Forelimb muscle (tissue), 1 donor: ENCODE measurements around the gene LTBP1. TPM values are rescaled to one million over a fixed set of nuclear protein-coding genes. Genes with fewer than 3 reads are reported as not detected.
"Not testable (repeated sequence)": the region's sequence is repeated elsewhere in the genome, so short reads cannot be mapped to it uniquely, and the experiment has no call there.

Experiments used
- DNase-seq: peaks from one replicate; pipeline ENCODE4 v3.0.0-alpha.2; 2013; ENCODE audit warnings: low read depth
- polyA plus RNA-seq: library from polyadenylated mRNA; unstranded; fragments of 120-200 nt; gene quantifications from one replicate; pipeline ENCODE4 v1.2.1, GENCODE V29; 2013; ENCODE audit not compliant: insufficient read length

LTBP1 gene
- polyA plus RNA-seq, 1 donor: 51.1 TPM

DNA sequence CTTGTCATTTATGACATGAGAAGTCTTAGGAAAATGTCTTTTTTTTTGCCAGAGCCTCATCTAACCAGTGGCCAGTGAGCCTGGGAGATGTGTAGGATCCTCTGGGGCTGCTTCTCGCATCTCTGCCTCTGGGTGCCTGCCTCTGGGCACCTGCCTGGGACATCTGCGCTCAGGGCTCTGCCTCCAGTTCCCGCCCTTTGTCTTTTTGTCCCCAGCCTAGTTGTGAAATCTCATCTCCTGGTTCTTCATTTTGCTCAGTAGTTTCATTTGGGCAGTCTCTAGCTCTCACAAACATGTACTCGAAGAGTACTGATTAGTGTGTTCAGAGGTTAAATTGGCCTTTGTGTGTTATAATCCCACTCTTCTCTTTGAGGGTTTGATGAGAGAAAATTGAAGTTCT, 92.0 kb downstream of the LTBP1 start:
- DNase-seq: no peak

GRCh38 chr2:33040541-33040940, 93.8 kb downstream of the LTBP1 start:
- DNase-seq: no peak

DNA sequence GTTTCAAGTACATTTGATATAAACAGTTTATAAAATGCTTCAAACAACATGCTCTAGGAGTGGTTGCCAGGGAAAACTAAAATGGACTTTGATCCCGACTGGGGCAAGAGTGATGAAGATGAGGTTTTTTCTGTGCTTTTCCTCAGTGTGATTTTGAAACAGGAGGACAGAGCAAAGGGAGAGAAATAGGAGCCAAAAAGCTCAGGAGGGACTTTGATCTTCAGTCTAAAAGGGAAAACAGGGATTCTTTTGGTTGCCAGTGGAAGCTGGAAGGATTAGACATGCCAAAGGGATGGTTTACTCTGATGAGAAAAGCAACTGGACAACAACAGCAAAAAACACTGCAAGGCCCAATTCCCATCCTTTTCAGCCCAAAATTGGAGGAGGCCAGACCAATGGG, 95.5 kb downstream of the LTBP1 start:
- no peak for DNase-seq

DNA sequence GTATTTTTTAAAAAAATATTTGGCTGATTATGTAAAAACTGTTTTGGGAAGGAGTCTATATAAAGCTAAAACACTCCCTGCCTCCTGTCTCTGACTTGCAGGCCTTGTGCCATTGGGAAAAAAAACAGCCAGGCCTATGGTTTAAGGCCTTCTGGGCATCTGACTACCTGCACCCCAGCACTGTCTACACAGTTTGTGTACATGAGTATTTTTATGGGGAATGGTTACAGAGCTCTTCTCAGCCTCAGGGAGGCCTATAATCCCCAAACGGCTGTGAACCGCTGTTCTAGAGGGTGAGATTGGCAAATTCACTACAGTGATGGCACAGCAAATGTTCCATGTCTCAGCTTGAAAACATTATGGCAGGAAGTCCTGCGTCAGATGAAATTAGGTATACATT, 96.1 kb downstream of the LTBP1 start:
- no peak for DNase-seq

DNA sequence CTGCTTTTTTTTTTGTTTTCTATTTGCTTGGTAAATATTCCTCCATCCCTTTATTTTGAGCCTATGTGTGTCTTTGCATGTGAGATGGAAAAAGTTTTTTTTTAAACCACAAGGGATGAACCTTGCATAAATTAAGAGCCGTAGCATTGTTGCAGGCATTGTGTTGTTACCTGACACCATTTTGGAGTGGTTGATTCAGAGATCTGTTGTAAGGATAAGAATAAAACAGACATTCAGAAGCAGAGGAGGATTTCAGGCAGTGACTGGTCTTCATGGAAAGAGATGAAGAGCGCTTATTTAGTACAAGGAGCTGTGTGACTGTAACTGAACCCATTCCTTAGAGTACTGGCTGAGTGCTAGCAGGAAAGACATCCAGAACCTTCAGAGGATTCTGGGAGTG, 101.2 kb downstream of the LTBP1 start:
- no peak for DNase-seq

DNA sequence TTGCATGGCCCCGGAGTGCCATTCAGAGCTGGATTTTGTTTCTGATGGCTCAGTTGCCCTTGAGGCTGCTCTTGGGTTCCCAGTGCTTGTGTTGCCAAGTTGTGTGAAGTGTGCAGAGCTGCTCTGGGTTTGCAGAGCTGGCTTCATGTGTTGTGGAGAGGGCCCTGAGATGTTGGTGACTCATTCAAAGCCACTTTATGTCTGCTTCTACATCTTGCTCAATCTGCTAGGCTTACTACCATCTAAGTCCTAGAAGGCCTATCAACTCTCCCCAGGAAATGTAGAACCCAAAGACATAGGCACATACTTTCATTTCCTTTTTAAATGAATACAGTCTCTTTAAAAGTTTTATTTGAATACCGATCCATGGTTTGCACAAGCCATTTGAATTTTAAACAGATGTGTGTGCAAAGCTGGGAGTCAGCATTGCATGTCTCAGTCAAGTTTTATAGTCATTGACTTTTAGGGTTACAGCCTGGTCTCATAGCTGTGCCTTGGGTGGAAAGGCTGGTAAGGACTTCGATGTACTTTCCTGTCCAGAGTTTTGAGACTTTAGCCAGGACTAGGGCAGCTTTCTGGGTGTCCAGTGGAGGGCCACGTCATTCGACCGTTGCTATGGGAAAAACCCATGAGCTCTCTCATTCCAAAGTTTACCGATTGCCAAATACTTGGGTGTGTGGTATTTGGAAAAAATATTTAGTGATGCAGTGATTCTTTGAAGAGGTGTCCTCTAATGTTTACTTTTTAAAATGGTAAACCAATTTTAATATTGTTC, 105.0 kb downstream of the LTBP1 start:
- DNase-seq: no peak

DNA sequence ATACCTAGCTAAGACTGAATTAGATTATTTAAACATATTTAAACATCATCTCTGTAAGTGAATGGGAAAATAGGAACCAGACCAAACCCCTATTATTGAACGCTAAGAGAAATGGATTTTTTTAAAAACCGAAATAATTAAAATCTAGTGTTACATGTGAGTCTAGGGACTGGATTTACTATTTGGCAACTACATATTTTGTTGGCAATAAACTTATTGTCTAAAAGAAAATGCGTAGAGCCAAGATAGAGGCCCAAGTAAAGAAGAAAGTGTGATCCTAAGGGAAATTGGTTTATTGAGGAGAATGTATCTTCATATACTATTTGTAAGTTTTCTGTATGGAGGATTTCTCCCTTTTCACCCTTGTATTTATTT, 105.6 kb downstream of the LTBP1 start:
- no peak for DNase-seq

DNA sequence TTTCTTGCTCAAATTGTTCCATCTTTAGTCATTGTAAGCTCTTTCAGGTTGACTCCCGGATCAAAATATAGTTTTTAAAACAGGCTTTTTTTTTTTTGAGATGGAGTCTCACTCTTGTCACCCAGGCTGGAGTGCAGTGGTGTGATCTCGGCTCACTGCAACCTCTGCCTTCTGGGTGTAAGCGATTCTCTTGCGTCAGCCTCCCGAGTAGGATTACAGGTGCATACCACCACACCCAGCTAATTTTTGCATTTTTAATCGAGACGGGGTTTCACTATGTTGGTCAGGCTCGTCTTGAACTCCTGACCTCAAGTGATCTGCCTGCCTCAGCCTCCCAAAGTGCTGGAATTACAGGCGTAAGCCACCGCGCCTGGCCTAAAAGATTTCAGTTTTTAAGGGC, 106.0 kb downstream of the LTBP1 start:
- DNase-seq: not testable (repeated sequence)

DNA sequence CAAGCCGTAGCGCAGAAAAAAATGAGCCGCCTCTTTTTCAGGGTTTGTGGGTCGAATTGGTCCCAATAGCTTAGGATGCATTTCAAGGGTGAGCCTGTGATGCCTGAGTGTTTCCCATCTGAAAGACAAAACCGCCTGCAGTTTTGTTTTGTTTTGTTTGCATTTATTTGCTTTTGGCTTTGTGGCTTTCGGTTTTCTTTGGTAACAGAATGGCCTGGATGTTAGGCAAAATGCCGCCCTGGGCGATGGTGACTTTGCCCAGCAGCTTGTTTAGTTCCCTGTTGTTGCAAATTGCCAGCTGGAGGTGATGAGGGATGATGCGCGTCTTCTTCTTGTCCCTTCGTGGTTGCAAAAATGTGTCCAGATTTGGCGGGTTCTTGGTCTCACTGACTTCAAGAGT, 109.4 kb downstream of the LTBP1 start:
- no peak for DNase-seq

DNA sequence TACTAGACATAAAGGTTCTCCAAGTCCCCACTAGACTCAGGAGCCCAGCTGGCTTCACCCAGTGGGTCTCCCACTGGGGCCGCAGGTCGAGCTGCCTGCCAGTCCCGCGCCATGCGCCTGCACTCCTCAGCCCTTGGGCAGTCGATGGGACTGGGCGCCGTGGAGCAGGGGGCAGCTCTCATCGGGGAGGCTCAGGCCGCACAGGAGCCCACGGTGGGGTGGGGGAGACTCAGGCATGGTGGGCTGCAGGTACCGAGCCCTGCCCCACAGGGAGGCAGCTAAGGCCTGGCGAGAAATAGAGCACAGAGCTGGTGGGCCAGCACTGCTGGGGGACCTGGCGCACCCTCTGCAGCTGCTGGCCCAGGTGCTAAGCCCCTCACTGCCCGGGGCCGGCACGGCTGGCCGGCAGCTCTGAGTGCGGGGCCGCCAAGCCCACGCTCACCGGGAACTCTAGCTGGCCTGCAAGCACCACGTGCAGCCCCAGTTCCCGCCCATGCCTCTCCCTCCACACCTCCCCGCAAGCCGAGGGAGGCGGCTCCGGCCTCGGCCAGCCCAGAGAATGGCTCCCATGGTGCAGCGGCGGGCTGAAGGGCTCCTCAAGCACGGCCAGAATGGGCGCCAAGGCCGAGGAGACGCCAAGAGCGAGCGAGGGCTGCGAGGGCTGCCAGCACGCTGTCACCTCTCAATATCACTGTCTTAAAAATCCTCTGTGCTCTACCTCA, 110.7 kb downstream of the LTBP1 start:
- DNase-seq: not testable (repeated sequence)

GRCh38 chr2:33058716-33059470, 112.1 kb downstream of the LTBP1 start:
- no peak for DNase-seq

DNA sequence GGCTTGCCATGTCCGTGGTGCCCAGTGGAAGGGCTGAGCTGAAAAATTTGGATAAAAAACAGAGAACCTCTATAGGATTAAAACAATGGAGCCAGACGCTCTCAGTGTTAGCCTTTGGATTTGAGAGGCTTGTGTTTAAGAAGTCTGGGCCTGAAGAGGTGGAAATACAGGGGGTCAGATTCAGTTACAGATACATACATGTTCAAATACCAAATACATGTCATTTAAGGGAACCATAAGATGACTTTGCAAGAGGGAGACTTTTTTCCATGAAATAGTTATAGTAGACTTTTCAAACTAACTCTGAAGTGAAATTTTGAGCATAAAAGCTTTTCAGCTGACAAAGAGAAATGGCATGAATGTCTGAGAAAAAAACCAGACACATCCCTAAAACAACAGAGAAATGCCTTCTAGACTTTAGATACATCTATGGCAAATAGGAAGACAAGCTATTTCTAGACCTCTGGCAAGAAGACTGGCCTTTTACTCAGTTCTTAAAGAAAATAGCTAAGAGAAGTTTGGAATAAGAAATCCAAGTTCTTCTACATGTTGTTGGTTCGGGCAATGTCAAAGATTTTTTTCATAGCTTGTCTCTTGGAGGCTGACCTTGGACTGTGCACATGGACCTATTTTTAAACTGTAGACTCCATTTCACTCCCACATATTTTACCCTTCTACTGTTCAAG, 112.9 kb downstream of the LTBP1 start:
- no peak for DNase-seq

GRCh38 chr2:33060405-33060804, 113.7 kb downstream of the LTBP1 start:
- no peak for DNase-seq

GRCh38 chr2:33062665-33063250, 116.0 kb downstream of the LTBP1 start:
- DNase-seq: no peak

GRCh38 chr2:33064349-33064801, 117.6 kb downstream of the LTBP1 start:
- no peak for DNase-seq

DNA sequence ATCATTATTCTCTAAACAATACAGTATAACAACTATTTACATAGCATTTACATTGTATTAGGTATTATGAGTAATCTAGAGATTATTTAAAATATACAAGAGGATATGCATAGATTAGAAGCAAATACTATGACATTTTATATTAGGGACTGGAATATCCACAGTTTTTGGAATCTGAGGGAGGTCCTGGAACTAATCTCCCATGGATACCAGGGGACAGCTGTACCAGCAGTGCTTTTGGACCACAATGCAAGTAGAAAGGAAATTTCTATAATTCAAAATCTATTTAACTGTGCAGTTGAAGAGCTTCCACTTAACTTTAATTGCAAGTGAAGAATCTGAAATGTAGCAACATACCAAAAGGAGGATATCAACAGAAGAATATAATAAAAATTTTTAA, 120.8 kb downstream of the LTBP1 start:
- DNase-seq: no peak

DNA sequence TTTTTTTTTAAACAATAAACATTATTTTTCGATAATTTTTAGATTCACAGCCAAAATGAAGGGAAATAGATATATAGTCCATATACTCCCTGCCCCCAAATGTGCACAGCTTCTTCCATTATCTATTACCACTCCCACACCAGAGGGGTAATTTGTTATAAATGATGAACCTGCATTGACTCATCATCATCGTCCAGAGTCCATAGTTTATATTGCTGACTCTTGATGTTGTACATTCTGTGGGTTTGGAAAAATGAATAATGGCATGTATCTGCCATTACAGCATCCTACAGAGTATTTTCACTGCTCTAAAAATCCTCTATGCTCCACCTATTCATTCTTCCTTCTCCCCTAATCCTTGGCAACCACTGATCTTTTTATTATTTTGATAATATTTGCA, 121.5 kb downstream of the LTBP1 start:
- DNase-seq: no peak

DNA sequence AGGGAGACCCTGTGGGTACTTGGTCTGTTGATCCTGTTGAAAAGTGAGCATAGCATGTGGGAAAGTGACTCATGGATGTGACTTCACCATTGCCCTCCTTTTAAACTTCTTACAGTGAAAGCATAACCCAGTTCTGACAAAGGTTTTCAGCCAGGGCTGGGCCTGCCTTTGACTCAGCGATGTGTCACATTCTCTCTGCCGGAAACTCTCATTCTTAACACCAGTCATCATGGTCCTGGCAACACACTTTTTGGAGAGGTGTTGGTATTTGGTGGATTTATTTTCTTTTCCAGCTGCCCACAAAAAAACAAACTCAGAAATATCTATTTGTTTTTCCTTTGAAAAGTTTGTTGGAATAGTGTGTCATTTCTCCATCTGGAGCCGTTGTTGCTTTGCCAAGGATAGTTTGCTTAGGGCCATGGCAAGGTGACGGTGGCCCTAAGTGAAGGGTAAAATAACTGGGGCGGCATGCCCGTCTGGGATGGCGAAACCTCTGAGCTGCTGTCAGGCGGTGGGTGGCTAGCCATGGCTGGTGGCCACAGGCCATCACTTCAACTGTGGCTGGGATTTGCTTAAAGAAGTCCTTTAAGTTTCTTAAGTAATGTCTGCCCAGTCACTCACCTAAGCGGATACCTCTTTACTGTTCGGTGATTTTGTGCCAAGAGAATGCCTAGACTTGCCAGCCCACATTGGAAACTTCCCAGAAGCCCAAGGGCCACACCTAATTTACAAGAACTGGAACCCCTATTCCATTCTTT, 123.3 kb downstream of the LTBP1 start:
- DNase-seq: no peak

DNA sequence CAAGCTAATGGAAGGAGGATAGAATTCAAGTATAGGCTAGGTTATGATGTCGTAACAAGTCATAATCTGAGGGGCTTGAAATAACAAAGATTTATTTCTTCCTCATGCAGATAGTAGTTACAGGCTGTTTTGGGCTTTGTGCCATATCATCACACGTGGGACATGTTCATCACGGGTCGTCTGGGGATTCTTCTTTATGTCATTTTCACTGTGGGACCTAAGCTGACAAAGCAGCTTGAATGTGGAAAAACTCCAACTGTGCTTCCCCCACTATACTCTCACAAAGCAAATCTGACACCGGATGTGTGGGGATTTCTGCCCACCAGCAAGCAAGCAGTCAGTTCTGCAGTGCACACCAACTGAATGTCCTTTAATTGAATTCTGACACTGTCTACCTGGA, 124.8 kb downstream of the LTBP1 start:
- no peak for DNase-seq

DNA sequence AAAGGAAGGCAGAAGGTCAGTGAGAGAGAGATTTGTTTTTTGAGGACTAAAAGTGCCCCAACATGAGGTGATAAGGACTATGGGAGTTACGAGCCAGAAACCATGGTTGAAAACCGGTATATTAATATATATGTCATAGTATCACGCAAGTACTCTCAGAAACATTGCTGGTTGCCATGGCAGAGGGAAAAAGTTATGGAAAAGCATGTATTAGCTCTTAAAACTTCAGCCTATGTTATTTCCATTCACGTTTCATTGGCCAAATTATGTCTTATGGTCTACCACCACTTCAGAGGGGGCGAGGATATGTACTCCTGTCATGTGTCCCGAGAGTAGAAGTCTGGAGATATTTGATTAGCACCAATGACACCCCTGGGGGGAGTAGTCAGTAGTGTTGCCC, 125.9 kb downstream of the LTBP1 start:
- DNase-seq: no peak

- no peak for DNase-seq
These were observed 126.3 kb downstream of the LTBP1 start for GRCh38 chr2:33073018-33073417.
